Measurements from ENCODE around the gene CA5B.
"Not testable (repeated sequence)": the region's sequence is repeated elsewhere in the genome, so short reads cannot be mapped to it uniquely, and the experiment has no call there.

The CA5B gene

DNA sequence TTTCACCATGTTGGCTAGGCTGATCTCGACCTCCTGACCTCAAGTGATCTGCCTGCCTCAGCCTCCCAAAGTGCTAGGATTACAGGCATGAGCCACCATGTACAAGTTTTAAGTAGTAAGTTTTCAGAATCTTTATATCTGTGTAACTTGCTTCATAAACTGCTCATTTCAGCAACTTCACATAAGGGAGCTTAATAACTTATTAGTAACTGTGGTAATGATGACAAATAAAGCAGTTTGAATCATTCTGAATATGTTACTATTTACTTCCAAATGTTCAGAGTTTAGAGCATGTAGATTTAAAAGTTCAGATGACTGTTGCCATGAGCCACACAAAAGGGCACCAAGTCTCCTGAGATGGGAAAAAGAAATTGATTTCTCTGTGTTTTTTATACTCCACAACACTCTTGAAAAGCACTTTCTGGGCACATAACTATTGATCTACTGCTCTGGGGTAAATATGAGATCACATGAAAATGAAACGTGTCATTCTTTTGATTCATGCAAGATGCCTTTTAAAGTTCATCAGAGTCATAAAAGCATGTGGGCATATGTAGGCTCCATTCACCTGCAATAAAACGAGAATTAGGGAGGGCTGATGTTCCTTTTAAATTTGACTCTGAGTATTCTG is 14.1 kb upstream of the CA5B start:
- H3K9ac ChIP-seq (ENCODE audit: low read length), result no peak overlapping the region
- no peaks in the 10 kb centered on the region for H3K36me3 ChIP-seq (ENCODE audit: control insufficient read depth, insufficient read depth, low read length)
- H3K4me3 ChIP-seq (ENCODE audit: low read length), result no peak overlapping the region
- no peaks in the 10 kb centered on the region for H3K27me3 ChIP-seq (ENCODE audit: control insufficient read depth, insufficient read depth, low read length)
- no peaks in the 10 kb centered on the region for H3K9me3 ChIP-seq (ENCODE audit: control insufficient read depth, low read length)
- no peaks in the 10 kb centered on the region for H3K4me1 ChIP-seq (ENCODE audit: control insufficient read depth, insufficient read depth, low read length)

DNA sequence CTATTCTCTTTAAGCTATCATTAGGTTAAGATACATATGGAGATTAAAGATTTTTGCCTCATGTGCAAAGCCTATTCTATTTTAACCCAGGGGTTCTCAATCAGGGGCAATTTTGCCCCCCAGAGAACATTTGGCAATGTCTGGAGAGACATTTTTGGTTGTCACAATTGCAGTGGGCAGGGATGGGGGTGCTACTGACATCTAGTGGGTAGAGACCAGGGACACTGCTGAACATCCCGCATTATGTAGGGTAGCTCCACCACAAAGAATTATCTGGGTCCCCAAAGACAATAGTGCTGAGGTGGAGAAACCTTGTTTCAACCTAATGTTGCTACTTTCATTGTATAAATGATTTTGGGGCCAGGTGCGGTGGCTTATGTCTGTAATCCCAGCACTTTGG is 13.2 kb upstream of the CA5B start:
- Histone ChIP-seq H3K4me3 (ENCODE audit: low read length) (no peak overlapping the region), H3K36me3 (ENCODE audit: control insufficient read depth, insufficient read depth, low read length) (no peaks in the 10 kb centered on the region), H3K9ac (ENCODE audit: low read length) (no peak overlapping the region), H3K9me3 (ENCODE audit: control insufficient read depth, low read length) (no peaks in the 10 kb centered on the region), H3K4me1 (ENCODE audit: control insufficient read depth, insufficient read depth, low read length) (no peaks in the 10 kb centered on the region), H3K27me3 (ENCODE audit: control insufficient read depth, insufficient read depth, low read length) (no peaks in the 10 kb centered on the region)

DNA sequence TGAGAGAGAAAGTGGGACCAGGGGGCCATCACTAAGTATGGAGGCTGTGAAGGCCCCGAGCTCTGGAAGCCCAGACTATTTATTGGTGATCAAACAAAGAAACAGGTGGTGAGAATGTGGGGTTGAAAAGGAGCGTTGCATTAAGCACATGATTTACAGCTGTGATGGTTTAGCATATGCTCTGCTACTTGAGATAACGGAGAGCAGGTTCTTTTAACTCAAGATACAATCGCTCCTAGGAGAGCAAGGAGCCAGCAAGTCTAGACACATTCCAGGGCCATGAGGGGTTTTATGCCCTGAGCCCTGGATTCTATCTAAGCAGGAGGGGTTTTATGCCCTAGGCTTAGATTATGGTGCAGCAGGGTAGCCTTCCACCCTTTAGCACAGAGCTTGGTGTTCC is 6.7 kb upstream of the CA5B start:
- not testable (repeated sequence) for H3K4me1 ChIP-seq (ENCODE audit: control insufficient read depth, insufficient read depth, low read length); H3K27me3 ChIP-seq (ENCODE audit: control insufficient read depth, insufficient read depth, low read length); H3K9me3 ChIP-seq (ENCODE audit: control insufficient read depth, low read length); H3K36me3 ChIP-seq (ENCODE audit: control insufficient read depth, insufficient read depth, low read length); H3K4me3 ChIP-seq (ENCODE audit: low read length); H3K9ac ChIP-seq (ENCODE audit: low read length)

DNA sequence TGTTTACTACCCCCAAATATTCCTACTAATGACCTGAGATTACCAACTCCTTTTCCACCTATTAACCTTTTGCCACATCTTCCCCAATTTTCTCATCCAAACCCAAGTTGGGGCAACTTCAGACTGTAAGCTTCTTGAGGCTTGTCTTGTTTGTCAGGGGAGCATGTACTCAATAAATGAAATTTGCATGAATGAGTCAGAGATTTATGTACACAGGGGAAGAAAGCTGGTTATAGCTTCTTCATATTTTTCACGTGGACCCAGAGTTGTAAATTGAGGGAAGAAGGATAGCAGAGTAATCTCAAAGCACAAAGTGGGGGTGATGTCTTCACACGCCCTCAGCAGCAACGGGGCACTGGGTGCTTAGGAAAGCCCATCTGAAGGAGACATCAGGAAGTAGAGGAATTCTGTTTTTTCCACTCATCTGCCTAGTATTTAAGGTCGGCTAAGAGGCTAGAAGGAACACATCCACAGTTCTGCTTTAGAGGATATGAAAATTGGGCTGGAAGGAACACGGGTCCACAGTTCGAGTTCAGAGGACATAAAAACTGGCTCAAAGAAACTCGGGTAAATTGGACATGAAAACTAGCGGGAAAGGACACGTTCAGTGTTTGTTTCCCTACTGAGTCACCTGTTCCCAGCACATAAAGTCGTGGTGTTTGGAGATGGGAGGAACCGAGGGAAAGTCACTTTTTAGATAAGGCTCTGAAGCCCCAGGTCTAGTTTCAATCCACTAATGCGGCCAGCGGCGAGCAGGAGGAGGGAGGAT is 696 bp upstream of the CA5B start:
- Histone ChIP-seq H3K36me3 (ENCODE audit: control insufficient read depth, insufficient read depth, low read length) (no peaks in the 10 kb centered on the region), H3K27me3 (ENCODE audit: control insufficient read depth, insufficient read depth, low read length) (no peaks in the 10 kb centered on the region), H3K4me1 (ENCODE audit: control insufficient read depth, insufficient read depth, low read length) (no peaks in the 10 kb centered on the region), H3K4me3 (ENCODE audit: low read length) (no peak overlapping the region), H3K9ac (ENCODE audit: low read length) (no peak overlapping the region), H3K9me3 (ENCODE audit: control insufficient read depth, low read length) (no peaks in the 10 kb centered on the region)

DNA sequence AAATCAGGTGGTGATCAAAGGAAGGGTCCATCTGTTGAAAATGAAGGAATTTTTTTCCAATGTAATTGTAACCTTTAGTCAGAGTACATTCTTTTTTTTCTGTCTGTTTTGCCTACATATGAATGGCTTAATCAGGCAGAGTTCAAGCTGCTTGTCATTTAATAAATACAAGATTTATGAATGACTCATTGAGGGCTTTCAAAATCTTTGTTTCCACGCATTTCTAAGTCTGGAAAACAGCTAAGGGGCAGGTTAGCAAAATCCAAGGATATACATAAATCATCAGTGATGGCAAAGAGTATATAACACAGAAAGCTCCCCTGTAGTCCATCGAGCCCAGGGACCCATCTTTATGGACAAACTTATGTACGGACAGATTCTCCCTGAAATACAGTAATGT is 1.8 kb downstream of the CA5B start:
- Histone ChIP-seq H3K9me3 (ENCODE audit: control insufficient read depth, low read length) (no peaks in the 10 kb centered on the region), H3K4me3 (ENCODE audit: low read length) (no peak overlapping the region), H3K4me1 (ENCODE audit: control insufficient read depth, insufficient read depth, low read length) (no peaks in the 10 kb centered on the region), H3K36me3 (ENCODE audit: control insufficient read depth, insufficient read depth, low read length) (no peaks in the 10 kb centered on the region), H3K9ac (ENCODE audit: low read length) (no peak overlapping the region), H3K27me3 (ENCODE audit: control insufficient read depth, insufficient read depth, low read length) (no peaks in the 10 kb centered on the region)

DNA sequence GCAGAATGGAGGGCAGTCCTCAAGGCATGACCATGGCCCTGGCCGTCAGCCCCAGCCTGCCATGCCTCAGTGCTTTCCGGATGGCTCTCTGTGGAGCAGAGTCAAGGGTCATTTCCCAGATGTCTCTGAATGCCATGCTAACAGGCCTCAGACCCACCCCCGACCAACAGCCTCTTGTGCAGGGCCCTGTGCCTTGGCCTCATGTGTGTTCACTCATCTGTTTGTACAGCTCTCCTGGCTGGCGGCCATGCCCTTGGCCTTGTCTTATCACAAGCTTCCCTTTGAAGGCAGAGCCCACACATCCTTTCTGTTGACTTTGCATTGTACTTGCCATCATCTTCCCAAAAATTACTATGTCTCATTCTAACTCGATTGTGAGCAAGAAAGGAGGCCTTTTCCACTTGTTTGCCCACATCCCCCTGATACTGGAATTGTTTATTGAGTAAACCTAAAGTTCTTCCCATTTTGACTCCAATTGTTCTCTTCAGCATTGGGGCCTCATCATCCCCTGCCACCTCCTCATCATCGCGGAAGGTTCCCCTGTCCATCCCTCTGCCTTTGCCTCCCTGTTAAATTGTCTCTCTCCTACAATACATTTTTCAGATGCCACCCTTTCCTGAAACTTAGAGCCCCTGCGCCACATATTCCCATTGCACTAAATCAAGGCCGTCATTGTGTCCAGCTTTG is 6.3 kb downstream of the CA5B start:
- H3K4me1 ChIP-seq (ENCODE audit: control insufficient read depth, insufficient read depth, low read length), result no peaks in the 10 kb centered on the region
- no peaks in the 10 kb centered on the region for H3K27me3 ChIP-seq (ENCODE audit: control insufficient read depth, insufficient read depth, low read length)
- no peak overlapping the region for H3K9ac ChIP-seq (ENCODE audit: low read length)
- no peaks in the 10 kb centered on the region for H3K36me3 ChIP-seq (ENCODE audit: control insufficient read depth, insufficient read depth, low read length)
- no peaks in the 10 kb centered on the region for H3K9me3 ChIP-seq (ENCODE audit: control insufficient read depth, low read length)
- no peak overlapping the region for H3K4me3 ChIP-seq (ENCODE audit: low read length)

DNA sequence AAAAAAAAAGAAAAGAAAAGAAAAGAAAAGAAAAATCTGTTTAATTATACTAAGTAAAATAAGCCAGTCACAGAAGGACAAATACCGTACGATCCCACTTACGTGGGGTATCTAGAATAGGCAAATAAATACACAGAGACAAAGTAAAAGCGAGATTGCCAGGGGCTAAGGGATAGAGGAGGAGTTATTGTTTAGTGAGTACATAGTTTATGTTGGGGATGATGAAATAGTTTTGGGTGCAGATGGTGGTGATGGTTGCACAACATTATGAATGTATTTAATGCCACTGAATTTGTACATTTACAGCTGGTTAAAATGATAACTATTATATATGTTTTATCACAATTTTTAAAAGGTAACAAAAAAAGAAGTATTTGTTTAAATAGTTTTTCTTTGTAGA is 7.1 kb downstream of the CA5B start:
- H3K9me3 ChIP-seq (ENCODE audit: control insufficient read depth, low read length), result no peaks in the 10 kb centered on the region
- H3K4me3 ChIP-seq (ENCODE audit: low read length), result no peak overlapping the region
- no peak overlapping the region for H3K9ac ChIP-seq (ENCODE audit: low read length)
- H3K27me3 ChIP-seq (ENCODE audit: control insufficient read depth, insufficient read depth, low read length), result no peaks in the 10 kb centered on the region
- no peaks in the 10 kb centered on the region for H3K36me3 ChIP-seq (ENCODE audit: control insufficient read depth, insufficient read depth, low read length)
- peaks cover 4% of the 10 kb centered on the region for H3K4me1 ChIP-seq (ENCODE audit: control insufficient read depth, insufficient read depth, low read length)

DNA sequence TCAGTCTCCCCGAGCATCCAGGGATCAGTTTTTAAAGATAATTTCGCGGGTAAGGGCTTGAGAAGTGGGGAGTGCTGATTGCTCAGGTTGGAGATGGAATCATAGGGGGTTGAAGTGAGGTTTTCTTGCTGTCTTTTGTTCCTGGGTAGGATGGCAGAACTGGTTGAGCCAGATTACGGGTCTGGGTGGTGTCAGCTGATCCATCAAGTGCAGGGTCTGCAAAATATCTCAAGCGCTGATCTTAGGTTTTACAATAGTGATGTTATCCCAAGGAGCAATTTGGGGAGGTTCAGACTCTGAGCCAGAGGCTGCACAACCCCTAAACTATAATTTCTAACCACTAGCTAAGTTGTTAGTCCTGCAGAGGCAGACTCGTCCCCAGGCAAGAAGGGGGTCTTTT is 8.6 kb downstream of the CA5B start:
- H3K36me3 ChIP-seq (ENCODE audit: control insufficient read depth, insufficient read depth, low read length); H3K9ac ChIP-seq (ENCODE audit: low read length); H3K9me3 ChIP-seq (ENCODE audit: control insufficient read depth, low read length); H3K4me3 ChIP-seq (ENCODE audit: low read length); H3K27me3 ChIP-seq (ENCODE audit: control insufficient read depth, insufficient read depth, low read length): not testable (repeated sequence)
- peaks cover 13% of the 10 kb centered on the region for H3K4me1 ChIP-seq (ENCODE audit: control insufficient read depth, insufficient read depth, low read length)

DNA sequence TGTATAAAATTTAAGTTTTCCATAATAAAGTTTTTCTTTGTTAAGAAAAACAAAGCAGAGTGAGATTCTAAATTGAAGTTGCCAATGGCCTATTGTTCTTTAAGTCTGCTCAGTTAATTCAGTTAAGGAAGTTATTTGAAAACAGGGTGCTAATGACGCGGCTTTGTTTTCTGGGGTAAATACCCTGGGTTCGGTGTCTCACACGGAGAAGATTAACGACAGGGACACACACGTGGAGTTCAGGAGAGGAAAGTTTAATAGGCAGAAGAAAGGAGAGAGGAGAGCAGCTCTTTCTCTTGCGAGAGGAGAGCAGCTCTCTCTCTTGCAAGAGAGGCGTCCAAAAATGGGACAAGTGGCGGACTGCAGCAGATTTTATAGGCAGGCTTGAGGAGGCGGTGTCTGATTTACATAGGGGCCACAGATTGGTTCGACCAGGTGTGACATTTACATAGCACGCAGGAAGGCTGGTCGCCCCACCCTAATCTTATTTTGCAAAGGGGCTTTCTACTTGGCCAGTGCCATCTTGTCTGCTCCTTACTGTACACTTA is 9.6 kb downstream of the CA5B start:
- H3K4me3 ChIP-seq (ENCODE audit: low read length), result no peak overlapping the region
- H3K9me3 ChIP-seq (ENCODE audit: control insufficient read depth, low read length), result no peaks in the 10 kb centered on the region
- no peaks in the 10 kb centered on the region for H3K36me3 ChIP-seq (ENCODE audit: control insufficient read depth, insufficient read depth, low read length)
- H3K4me1 ChIP-seq (ENCODE audit: control insufficient read depth, insufficient read depth, low read length), result peaks cover 15% of the 10 kb centered on the region
- no peaks in the 10 kb centered on the region for H3K27me3 ChIP-seq (ENCODE audit: control insufficient read depth, insufficient read depth, low read length)
- no peak overlapping the region for H3K9ac ChIP-seq (ENCODE audit: low read length)

DNA sequence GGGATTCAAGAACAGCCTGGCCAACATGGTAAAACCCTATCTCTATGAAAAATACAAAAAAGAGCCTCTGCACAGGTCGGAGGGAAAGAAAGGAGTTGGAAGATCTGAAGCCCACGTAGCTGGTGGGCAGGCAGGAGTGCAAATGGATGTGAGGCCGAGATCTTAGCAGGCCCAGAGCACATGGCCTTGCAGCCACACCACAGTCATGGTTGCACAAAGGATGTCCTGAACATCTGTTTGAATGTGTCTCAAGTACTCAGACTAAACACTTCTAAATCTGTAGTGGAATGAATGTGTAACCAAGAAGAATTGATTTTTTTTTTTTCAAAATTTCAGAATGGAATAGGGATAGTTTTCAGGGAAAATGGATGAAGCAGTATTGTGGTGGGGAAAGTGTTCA is 10.8 kb downstream of the CA5B start:
- Histone ChIP-seq H3K9ac (ENCODE audit: low read length) (no peak overlapping the region), H3K9me3 (ENCODE audit: control insufficient read depth, low read length) (no peaks in the 10 kb centered on the region), H3K4me1 (ENCODE audit: control insufficient read depth, insufficient read depth, low read length) (peaks cover 15% of the 10 kb centered on the region), H3K36me3 (ENCODE audit: control insufficient read depth, insufficient read depth, low read length) (no peaks in the 10 kb centered on the region), H3K4me3 (ENCODE audit: low read length) (no peak overlapping the region), H3K27me3 (ENCODE audit: control insufficient read depth, insufficient read depth, low read length) (no peaks in the 10 kb centered on the region)

DNA sequence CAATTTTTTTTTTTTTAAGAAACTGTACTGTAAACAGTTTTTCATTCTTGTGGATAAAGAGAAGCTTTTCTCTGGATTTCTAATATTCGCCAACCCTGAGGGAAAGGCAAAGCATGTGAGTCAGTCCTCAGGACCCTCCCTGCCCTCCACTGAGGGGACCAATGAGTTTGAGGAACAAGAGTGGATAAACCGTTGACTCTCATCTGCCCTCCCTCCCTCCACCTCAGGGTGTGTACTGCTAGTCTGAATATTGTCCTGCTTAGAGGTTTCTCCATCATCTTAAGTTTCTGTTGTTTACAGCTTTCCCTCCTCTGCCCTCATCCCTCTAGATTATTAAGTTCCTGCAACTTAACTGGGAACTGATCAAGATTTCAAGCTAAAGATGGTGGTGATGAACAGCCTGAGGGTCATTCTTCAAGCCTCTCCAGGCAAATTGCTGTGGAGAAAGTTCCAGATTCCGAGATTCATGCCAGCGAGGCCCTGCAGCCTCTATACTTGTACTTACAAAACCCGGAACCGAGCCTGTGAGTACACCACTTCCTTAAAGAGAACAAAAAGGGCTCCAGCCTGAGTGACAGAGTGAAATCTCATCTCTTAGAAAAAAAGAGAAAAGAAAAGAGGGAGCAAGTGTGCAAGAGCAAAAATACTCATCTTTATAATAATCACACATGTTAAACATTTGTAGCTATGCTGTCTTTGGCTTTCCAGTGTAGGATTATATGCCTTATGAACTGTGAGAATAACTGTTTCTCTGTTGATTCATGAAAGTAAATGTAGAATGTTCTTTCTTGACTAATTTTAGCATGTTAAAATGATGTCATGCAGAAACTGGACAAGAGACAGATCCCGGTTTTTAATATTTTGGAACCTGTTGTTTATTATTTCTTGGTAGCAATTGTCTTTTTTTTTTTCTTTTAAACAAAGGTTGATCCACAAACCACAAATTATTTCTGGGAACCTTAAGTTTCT is 11.9 kb downstream of the CA5B start:
- Histone ChIP-seq H3K27me3 (ENCODE audit: control insufficient read depth, insufficient read depth, low read length) (no peaks in the 10 kb centered on the region), H3K4me1 (ENCODE audit: control insufficient read depth, insufficient read depth, low read length) (peaks cover 15% of the 10 kb centered on the region), H3K9ac (ENCODE audit: low read length) (no peak overlapping the region), H3K36me3 (ENCODE audit: control insufficient read depth, insufficient read depth, low read length) (no peaks in the 10 kb centered on the region), H3K9me3 (ENCODE audit: control insufficient read depth, low read length) (no peaks in the 10 kb centered on the region), H3K4me3 (ENCODE audit: low read length) (no peak overlapping the region)

Measured in mucosa of stomach (tissue), 1 donor.